Activated T-helper 17 cell treated with anti-CD3 and anti-CD28 coated beads, Interleukin-2, amount 50 U/mL, for 72 hours (primary cell): ENCODE data around the gene SYPL1. TPM values are rescaled to one million over a fixed set of nuclear protein-coding genes. Genes with fewer than 3 reads are reported as not detected.
A peak's percentile ranks its signal among the peaks of the same experiment; 100 is the strongest.

Experiments
- ATAC-seq: fragments of 150-1000 bp; cut with Tn5 transposase; replicated peaks from 2 replicates; pipeline ENCODE4 v1.10.0; 2021; ENCODE audit warnings: mild to moderate bottlenecking, moderate library complexity
- H3K27ac Mint-ChIP-seq: one replicate; pipeline ENCODE4 v1.8.0; 2022; ENCODE audit warnings: mixed read lengths
- H3K27me3 Mint-ChIP-seq: one replicate; pipeline ENCODE4 v1.8.0; 2022; ENCODE audit warnings: mixed read lengths
- H3K36me3 Mint-ChIP-seq: one replicate; pipeline ENCODE4 v1.8.0; 2022; ENCODE audit warnings: low read depth, mild to moderate bottlenecking, mixed read lengths
- H3K4me1 Mint-ChIP-seq: one replicate; pipeline ENCODE4 v1.8.0; 2022; ENCODE audit warnings: mixed read lengths
- H3K4me3 Mint-ChIP-seq: one replicate; pipeline ENCODE4 v1.8.0; 2022; ENCODE audit warnings: mild to moderate bottlenecking, mixed read lengths
- H3K9me3 Mint-ChIP-seq: one replicate; pipeline ENCODE4 v1.8.0; 2022; ENCODE audit warnings: mixed read lengths
- total RNA-seq, 2 donors: library from RNA; stranded (reverse); gene quantifications; one replicate each; pipeline ENCODE4 v1.2.3, GENCODE V29; 2022

Gene SYPL1
- total RNA-seq, 2 donors from 2014 or later, result 18.5 to 23.5 TPM

DNA sequence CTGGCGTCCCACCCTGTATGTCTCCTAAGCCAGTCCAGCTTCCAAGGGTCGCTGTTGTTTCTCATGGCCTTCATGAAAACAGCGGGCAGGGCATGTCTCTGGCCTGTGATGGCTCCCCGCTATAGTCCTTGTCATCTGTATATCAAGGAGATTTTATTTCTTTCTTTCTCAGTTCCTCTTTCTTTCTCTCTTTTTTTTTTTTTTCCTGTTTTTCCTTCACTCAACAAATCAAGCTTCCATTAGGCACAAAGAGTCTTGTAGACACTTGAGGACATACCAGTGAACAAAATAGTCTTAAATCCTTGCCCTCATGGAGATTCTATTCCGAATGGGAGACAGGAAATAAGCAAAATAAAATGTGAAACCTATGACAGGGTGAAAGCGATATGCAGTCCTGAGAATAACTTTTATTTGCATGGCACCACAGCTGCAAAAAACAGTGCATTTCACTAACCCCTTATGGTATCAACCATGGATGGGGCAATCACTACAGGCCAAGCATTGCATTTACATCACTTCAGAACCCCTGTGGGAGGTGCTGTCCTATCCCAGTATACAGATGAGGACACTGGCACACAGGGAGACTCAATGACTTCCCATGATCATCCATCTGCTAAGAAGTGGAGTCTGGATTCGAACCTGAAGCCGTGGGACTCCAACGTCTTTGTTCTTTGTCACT, 50.7 kb downstream of the SYPL1 start:
- H3K4me1 Mint-ChIP-seq, result peaks cover 10% of the 10 kb centered on the region
- no peak for ATAC-seq

DNA sequence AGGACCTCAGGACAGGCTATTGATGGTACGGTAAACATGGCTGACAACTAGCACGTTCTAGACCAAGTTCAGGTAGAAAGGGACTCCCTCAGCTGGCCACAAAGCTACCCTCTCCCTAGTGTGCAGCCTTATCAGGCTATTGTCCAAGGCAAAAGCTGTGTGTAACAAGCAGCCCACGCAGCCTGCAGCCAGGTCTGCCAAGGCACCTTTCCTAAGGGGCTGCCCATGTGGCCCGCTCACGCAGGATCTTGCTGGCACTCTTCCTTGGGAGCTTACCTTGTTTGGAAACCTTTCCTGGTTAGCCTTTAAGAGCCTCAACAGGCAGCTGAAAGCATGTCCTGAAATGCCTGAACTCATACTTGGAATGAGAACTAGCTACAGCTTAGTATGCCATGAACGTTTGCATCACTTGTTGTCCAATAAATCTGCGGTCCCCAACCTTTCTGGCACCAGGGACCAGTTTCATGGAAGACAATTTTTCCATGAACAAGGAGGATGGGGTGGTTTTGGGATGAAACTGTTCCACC, 51.7 kb downstream of the SYPL1 start:
- H3K9me3 Mint-ChIP-seq, result no peaks in the 10 kb centered on the region
- no peak for ATAC-seq
- no peak overlapping the region for H3K27ac Mint-ChIP-seq
- H3K27me3 Mint-ChIP-seq, result no peaks in the 10 kb centered on the region
- no peak overlapping the region for H3K4me3 Mint-ChIP-seq
- no peaks in the 10 kb centered on the region for H3K36me3 Mint-ChIP-seq
- H3K4me1 Mint-ChIP-seq, result peaks cover 10% of the 10 kb centered on the region

More for the DNA sequence above, 50.7 kb downstream of the SYPL1 start:
- Mint-ChIP-seq H3K27ac (no peak overlapping the region), H3K4me3 (no peak overlapping the region), H3K27me3 (no peaks in the 10 kb centered on the region), H3K36me3 (no peaks in the 10 kb centered on the region), H3K9me3 (no peaks in the 10 kb centered on the region)

- no peak overlapping the region for H3K27ac Mint-ChIP-seq
- no peak for ATAC-seq
- H3K36me3 Mint-ChIP-seq, result no peaks in the 10 kb centered on the region
- H3K27me3 Mint-ChIP-seq, result no peaks in the 10 kb centered on the region
- H3K4me1 Mint-ChIP-seq, result peaks cover 10% of the 10 kb centered on the region
- H3K4me3 Mint-ChIP-seq, result no peak overlapping the region
- H3K9me3 Mint-ChIP-seq, result no peaks in the 10 kb centered on the region
Observed at GRCh38 chr7:106059556-106059955, 52.6 kb downstream of the SYPL1 start.

DNA sequence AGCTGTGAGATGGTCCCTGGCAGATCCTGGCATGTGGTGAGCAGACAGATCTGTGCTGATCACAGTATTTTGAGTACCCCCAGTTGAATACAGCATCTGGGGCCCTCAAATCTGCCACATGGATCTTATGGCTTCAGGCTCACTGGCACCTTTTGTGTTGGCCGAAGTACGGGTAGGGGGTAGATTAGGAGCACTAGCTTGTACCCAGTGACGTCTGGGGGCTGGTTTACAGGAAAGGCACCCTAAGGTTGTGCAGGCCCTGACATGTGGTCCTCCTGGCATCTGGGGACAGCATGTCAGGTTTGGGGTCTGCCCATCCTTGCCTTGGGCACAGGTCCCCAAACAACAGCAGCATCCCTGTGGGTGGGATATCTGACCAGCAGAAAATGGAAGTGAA, 53.2 kb downstream of the SYPL1 start:
- H3K27ac Mint-ChIP-seq, result no peak overlapping the region
- no peak for ATAC-seq
- H3K4me1 Mint-ChIP-seq, result peaks cover 10% of the 10 kb centered on the region
- no peaks in the 10 kb centered on the region for H3K27me3 Mint-ChIP-seq
- no peaks in the 10 kb centered on the region for H3K9me3 Mint-ChIP-seq
- no peak overlapping the region for H3K4me3 Mint-ChIP-seq
- no peaks in the 10 kb centered on the region for H3K36me3 Mint-ChIP-seq

GRCh38 chr7:106057962-106058927, 53.9 kb downstream of the SYPL1 start:
- no peak overlapping the region for H3K4me3 Mint-ChIP-seq
- H3K27ac Mint-ChIP-seq, result peak overlapping the region; percentile 5
- H3K36me3 Mint-ChIP-seq, result no peaks in the 10 kb centered on the region
- no peaks in the 10 kb centered on the region for H3K27me3 Mint-ChIP-seq
- no peak for ATAC-seq
- H3K4me1 Mint-ChIP-seq, result peaks cover 10% of the 10 kb centered on the region
- no peaks in the 10 kb centered on the region for H3K9me3 Mint-ChIP-seq

DNA sequence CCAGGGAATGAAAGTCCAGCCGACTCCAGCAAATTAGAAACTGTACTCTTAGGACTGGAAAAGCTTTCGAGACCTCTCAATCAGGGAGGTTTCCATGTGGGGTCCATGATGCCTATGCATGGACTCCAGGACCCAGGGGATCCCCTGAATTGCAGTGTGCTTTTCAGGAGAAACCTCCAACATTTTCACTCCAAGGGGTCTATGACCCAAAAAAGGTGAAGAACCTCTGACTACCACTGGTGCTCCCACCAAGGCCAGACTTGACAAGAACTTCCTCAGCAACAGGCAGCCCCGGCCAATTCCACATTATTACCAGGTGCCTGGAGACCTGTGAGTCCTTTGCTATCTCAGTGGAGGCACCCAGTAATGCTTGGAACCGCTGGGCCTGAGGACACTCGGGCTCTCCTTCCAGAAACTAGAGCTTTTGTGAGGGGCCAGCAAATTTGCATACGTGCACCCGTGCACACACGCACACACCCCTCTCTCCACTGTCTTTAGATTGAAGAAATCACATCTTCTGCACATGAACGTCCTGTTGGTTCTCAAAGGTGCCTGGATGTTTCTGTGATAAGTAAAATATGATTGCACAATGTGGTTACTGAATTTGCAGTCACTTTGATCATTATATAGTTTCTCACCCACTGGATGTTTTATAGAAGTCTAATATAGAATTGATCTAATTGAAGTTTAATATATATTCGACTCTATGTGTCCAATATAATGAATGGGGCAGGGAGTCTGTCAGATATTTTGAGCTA, 54.7 kb downstream of the SYPL1 start:
- Mint-ChIP-seq H3K27ac (peak overlapping the region; percentile 5), H3K27me3 (no peaks in the 10 kb centered on the region), H3K9me3 (no peaks in the 10 kb centered on the region), H3K4me3 (no peak overlapping the region), H3K36me3 (no peaks in the 10 kb centered on the region), H3K4me1 (peaks cover 5% of the 10 kb centered on the region)
- no peak for ATAC-seq

- Mint-ChIP-seq H3K4me1 (peaks cover 5% of the 10 kb centered on the region), H3K9me3 (no peaks in the 10 kb centered on the region), H3K27me3 (no peaks in the 10 kb centered on the region), H3K4me3 (no peak overlapping the region), H3K27ac (no peak overlapping the region), H3K36me3 (no peaks in the 10 kb centered on the region)
- ATAC-seq, result peak; percentile 97
Observed at GRCh38 chr7:106056513-106057203, 55.5 kb downstream of the SYPL1 start.

DNA sequence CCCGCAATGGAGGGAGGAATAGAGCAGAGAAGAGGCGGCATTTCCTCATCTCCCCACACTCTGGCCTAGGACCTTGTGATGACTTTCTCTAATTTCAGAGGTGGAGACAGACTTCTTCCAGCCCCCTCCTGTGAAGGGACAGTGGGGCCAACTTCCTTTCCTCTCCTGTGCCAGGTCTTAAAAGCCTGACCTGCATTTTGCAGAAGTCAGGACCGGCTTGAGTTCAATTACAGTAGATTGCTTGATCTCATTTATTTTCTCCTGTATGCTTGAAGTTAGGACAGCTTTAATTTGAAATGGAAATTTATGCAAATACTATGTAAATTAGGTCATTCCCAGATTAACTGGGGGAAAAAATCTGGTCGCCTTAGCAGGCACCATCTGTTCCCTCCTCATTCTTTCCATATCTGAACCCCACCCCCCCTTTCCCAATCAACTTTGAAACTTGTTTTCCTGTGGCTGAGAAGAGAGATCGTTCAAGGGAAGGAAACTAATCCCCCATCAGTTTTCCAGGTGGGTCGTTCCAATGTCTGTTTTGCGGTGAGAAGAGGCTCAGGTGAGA, 57.1 kb downstream of the SYPL1 start:
- Mint-ChIP-seq H3K4me1 (peaks cover 5% of the 10 kb centered on the region), H3K4me3 (no peak overlapping the region), H3K27ac (no peak overlapping the region), H3K36me3 (no peaks in the 10 kb centered on the region), H3K9me3 (no peaks in the 10 kb centered on the region), H3K27me3 (peaks cover 3% of the 10 kb centered on the region)
- no peak for ATAC-seq

DNA sequence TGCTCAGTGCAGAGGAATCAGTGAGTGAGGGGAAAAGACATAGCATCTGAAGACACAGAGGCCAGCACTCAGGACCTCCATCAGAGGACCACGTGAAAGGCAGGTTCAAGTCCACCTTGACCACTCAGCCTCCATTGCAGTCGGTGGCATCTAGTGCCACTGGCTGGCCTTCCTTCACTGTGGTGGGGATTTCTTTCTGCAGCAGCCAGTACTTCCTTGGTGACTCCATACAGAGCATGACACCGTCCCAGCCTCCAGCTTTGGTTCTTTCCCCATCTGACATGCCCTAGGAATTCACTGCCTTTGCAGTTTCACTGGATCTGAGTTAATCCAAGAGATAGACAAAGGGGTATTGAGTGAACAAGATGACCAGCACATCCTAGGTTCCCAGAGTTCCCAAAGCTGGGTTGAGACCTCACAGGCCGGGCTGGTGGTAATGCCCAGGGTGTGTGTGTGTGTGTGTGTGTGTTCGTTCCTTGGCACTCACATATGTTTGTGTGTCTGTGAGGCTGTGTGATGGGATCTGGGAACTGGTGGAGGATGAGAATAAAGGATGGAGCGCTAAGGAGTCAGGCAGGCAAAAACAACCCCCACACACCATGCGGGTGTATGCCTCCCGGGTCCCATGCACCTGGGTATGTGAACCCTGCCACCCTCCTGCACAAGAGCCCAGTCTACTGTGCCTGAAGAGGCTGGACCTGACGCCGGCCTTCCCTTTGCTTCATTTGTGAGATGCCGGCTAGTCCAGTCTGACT, 57.8 kb downstream of the SYPL1 start:
- ATAC-seq, result no peak
- no peaks in the 10 kb centered on the region for H3K9me3 Mint-ChIP-seq

DNA sequence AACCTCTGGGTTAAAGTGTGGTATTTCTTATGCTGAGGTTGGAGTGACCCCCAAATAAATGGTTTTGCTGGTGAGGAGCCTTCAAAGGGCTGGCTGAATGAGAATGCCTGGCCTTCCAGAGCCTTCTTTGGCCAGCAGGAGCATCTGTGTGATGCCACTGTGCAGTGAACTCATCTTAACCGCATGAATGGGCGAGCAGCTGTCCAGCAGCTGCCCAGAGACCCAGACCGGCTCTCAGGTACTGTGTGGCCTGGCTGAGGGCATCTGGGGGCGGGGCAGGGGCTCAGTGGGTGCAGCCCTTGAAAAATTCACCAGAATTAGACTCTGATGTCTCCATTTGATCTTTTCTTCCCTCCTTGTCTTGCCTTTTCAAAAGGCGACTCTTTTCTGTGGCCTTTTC, 59.0 kb downstream of the SYPL1 start:
- H3K9me3 Mint-ChIP-seq, result no peaks in the 10 kb centered on the region
- peaks cover 5% of the 10 kb centered on the region for H3K4me1 Mint-ChIP-seq
- ATAC-seq, result no peak
- peaks cover 3% of the 10 kb centered on the region for H3K27me3 Mint-ChIP-seq
- no peak overlapping the region for H3K4me3 Mint-ChIP-seq
- H3K27ac Mint-ChIP-seq, result no peak overlapping the region
- H3K36me3 Mint-ChIP-seq, result no peaks in the 10 kb centered on the region

More for the DNA sequence above, 57.8 kb downstream of the SYPL1 start:
- H3K4me3 Mint-ChIP-seq, result no peak overlapping the region
- no peak overlapping the region for H3K27ac Mint-ChIP-seq
- peaks cover 3% of the 10 kb centered on the region for H3K27me3 Mint-ChIP-seq
- no peaks in the 10 kb centered on the region for H3K36me3 Mint-ChIP-seq
- H3K4me1 Mint-ChIP-seq, result peaks cover 5% of the 10 kb centered on the region

- Mint-ChIP-seq H3K4me1 (peaks cover 1% of the 10 kb centered on the region), H3K36me3 (no peaks in the 10 kb centered on the region), H3K27ac (no peak overlapping the region), H3K4me3 (no peak overlapping the region), H3K9me3 (no peaks in the 10 kb centered on the region), H3K27me3 (peaks cover 3% of the 10 kb centered on the region)
- ATAC-seq, result no peak
Observed at GRCh38 chr7:106052681-106053080, 59.4 kb downstream of the SYPL1 start.

DNA sequence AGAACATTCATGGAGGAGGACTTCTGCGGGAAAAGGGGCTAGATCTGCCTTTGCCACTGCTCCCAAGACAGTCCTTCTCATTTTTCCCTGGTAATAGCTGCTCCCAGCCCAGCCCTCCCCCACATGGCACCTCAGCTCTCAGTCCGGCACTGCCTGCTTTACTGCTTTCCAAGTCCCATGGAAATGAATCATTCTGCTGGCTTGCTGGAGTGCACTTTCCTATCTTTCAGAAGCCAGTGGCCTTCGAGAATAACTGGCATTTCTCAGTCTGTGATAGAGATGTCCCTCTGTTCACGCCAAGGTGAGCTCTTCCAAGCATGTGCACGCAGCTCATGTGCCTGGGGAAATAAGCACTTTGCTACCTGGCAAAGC, 61.4 kb downstream of the SYPL1 start:
- Mint-ChIP-seq H3K27ac (no peak overlapping the region), H3K9me3 (no peaks in the 10 kb centered on the region), H3K4me3 (no peak overlapping the region), H3K4me1 (no peaks in the 10 kb centered on the region), H3K27me3 (peaks cover 3% of the 10 kb centered on the region), H3K36me3 (no peaks in the 10 kb centered on the region)
- ATAC-seq, result no peak
